CD4-positive, alpha-beta T cell treated with Interferon gamma for 1 hour (primary cell): ENCODE data around the gene MKRN3.

Source experiments
- DNase-seq: peaks from one replicate; pipeline ENCODE4 v3.0.0-alpha.2; 2020

Gene MKRN3

GRCh38 chr15:23565395-23566070 is at the start of gene MKRN3:
TSS of gene MKRN3 (plus strand) at chr15:23565674. CDS start at chr15:23565783, 109 bp downstream.
- DNase-seq = peak; percentile 11

GRCh38 chr15:23516866-23517265 is 48.6 kb upstream of the MKRN3 start:
- no peak for DNase-seq

- no peak for DNase-seq
Measured at GRCh38 chr15:23518104-23518503, 47.4 kb upstream of the MKRN3 start.

DNA sequence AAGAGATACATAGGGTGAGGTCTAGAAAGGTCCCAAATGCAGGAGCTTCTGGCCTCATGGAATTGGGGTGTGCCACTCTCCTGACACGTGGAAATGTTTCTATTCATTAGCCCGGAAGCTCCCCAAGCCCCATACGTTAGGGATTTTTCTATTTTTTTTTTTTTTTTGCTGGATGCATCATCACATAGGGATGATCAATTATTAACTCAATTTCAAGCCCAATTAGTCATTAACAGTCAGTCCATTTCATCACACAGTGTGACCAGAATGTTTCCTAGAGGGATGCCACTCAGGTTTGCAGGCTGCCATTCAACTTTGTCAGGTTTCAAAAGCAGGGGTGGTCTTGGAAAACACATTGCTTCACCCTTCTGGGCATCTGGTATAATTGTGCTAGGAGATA is 40.7 kb upstream of the MKRN3 start:
- no peak for DNase-seq

DNA sequence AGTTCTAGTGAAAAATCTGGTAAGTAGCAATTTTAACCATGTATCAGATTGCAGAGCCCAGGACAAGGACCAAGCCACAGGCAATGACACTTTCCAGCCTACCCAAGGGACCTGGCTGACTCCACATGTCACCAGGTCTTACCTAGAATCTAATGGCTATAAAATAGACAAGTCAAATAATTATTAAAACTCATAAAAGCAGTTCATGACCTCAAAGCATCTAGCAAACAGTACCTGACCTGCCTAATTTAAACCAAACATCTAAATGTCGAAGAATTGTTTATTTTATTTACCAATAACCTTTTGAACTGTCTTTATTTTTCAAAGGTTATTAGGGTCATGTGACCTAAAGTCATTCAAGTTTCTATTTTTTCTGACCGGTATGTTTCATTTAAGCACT is 35.6 kb upstream of the MKRN3 start:
- DNase-seq = no peak

GRCh38 chr15:23532024-23532423 is 33.5 kb upstream of the MKRN3 start:
- DNase-seq = no peak

GRCh38 chr15:23536659-23537058 is 28.8 kb upstream of the MKRN3 start:
- DNase-seq = no peak

- DNase-seq = no peak
Measured at GRCh38 chr15:23538648-23539047, 26.8 kb upstream of the MKRN3 start.

DNA sequence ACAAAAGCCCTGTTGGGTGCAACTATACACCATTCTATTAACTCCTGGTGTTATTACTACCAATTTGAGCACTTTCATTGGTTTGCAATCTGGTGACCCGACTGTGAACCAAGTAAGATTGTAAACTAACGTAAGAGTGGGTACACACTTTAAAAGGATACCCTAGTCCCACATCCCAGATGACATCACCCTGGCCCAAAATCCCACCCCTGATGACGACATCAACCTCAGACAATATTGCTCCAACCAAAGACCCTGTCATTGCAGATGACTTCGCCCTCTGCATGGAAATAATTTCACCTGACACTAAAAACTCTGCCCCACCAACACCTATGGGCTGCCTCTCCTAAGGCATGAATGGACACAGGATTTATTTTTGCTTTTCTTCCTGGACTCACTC is 25.6 kb upstream of the MKRN3 start:
- DNase-seq = no peak

- DNase-seq = no peak
Measured at GRCh38 chr15:23546158-23546557, 19.3 kb upstream of the MKRN3 start.

- DNase-seq = no peak
Measured at GRCh38 chr15:23548071-23548470, 17.4 kb upstream of the MKRN3 start.

GRCh38 chr15:23561914-23562313 is 3.6 kb upstream of the MKRN3 start:
- no peak for DNase-seq

DNA sequence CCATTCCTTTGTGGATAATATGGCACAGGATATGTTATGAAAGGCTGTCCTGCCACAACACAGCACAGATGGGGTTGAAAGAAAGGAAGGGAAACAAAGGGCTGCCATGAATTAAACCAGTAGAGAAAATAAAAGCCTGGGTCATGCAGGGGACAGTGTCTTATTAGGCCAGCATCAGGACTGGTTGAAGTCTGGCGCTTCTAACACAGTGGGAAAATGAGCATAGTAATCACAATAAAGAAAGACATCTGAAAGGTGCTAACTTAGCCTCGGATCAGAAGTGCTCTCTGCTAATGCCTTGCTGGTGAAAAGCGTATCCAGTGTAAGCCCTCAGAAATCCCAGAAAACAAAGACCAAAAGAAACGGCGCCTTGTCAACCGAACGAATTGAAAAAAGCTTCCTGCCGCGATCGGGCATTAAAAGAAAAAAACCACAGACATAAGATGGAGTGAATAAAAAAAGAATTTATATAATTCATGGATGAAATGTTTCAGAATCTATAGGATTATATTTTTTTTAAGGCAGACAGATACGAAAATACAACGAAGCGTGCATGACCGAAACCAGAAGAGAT is 566 bp upstream of the MKRN3 start:
- DNase-seq = no peak

DNA sequence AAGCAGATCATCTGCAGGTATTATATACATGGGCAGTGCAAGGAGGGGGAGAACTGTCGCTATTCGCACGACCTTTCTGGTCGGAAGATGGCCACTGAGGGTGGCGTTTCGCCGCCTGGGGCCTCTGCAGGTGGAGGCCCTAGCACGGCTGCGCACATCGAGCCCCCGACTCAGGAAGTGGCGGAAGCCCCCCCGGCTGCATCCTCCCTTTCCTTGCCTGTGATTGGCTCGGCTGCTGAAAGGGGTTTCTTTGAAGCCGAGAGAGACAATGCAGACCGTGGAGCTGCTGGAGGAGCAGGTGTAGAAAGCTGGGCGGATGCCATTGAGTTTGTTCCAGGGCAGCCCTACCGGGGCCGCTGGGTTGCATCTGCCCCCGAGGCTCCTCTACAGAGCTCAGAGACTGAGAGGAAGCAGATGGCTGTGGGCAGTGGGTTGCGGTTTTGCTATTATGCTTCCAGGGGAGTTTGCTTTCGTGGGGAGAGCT is 639 bp downstream of the MKRN3 start:
- DNase-seq = peak; percentile 19

DNA sequence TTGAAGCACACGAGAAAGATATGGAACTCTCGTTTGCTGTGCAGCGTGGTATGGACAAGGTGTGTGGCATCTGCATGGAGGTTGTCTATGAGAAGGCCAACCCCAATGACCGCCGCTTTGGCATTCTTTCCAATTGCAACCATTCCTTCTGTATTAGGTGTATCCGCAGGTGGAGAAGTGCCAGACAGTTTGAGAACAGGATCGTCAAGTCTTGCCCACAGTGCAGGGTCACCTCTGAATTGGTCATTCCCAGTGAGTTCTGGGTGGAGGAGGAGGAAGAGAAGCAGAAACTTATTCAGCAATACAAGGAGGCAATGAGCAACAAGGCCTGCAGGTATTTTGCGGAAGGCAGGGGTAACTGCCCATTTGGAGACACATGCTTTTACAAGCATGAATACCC is 1.2 kb downstream of the MKRN3 start:
- DNase-seq = no peak

GRCh38 chr15:23567921-23568320 is 2.4 kb downstream of the MKRN3 start:
- no peak for DNase-seq

- DNase-seq = no peak
Measured at GRCh38 chr15:23569151-23569925, 3.9 kb downstream of the MKRN3 start.

DNA sequence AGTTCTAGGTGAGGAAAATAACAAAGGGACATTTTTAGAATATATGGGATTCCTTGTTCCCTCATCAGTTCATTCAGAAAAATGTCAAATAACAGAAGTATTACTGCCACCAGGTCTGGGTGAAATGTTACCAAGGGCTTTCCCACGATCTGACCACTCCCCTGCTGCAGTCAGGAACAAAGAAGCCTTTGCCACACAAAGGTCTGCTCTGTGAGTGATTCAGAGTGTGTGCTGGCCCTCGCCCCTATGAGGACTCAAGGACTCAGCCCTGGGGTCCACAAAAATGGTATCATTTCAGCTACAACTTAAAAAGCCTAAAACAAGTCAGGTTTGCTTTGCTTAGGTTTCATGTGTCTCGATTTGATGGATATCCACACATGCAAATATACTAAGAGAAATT is 5.0 kb downstream of the MKRN3 start:
- no peak for DNase-seq

GRCh38 chr15:23572844-23573243 is 7.4 kb downstream of the MKRN3 start:
- no peak for DNase-seq

DNA sequence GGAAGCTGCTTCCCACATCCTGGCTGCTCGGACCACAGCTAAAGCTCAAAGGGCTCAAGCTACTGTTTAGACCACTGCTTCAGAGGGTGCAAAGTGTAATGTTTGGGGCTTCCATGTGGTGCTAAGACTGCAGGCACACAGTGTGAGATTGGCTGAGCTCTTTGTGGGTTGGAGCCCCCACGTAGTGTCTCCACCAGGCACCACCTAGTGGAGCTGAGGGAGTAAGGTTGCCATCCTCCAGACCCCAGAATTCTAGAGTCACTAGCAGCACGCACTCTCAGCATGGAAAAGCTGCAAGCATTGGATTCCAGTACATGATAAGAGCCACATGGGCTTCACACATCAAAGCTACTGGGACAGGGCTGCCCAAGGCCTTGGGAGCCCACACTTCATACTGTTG is 9.3 kb downstream of the MKRN3 start:
- no peak for DNase-seq

- no peak for DNase-seq
Measured at GRCh38 chr15:23576061-23576460, 10.6 kb downstream of the MKRN3 start.

DNA sequence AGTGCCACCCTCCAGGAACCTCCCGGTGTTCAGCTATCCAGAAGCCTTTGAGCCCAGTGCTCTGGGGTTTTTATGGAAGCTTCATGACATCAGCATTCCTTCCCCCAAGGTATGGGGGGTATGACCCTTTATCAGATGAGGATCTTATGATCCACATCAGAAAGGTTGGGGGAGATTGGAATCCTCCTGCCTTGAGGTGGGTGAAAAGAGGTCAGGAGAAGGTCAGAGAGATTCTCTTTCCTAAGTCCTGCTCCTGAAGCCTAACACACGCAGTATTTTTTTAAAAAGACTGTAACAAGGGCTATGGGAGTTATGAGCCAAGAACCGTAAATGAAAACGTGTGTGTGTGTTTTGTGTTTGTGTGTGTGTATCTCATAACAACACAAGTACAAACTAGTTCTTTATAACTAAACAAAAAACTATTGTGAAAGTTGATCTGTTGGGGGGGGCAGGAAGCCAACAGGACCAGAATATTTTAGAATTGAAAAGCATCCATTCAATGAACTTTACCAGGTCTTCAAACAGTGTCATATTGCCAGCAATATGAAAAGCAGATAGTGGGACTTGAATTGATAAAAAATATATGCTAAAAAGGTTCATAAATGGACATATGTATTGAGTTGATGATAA is 13.2 kb downstream of the MKRN3 start:
- no peak for DNase-seq

DNA sequence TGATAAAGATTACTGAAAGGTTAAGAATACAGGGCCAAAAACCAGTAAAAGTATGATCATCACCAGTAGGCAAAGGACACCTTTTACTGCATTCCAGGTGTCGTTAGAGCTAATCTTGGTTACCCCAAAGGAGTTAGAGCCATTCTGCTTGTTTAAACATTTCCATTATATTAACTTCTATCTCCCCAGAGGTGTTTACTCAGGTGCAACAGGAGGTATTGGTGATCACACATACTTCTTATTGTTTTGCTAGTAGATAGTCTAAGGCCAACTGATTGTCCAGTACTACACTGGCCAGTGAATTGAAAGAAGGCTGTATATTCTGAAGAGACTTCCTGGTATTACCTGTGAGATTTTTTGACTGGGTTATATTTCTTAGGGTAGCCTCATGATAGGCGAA is 22.8 kb downstream of the MKRN3 start:
- DNase-seq = no peak

- no peak for DNase-seq
Measured at GRCh38 chr15:23589012-23589411, 23.5 kb downstream of the MKRN3 start.
